Kidney epithelial cell (primary cell): ENCODE results near the gene PSMC5. TPM values are rescaled to one million over a fixed set of nuclear protein-coding genes. Genes with fewer than 3 reads are reported as not detected.

Experiments
- DNase-seq: peaks from one replicate; pipeline ENCODE4 v3.0.0-alpha.2; 2010; ENCODE audit warnings: low read depth
- H3K27me3 ChIP-seq: 2 replicates; pipeline ENCODE4 v1.6.0; 2011; ENCODE audit warnings: low read length; ENCODE audit not compliant: control insufficient read depth, insufficient read depth
- H3K36me3 ChIP-seq: 2 replicates; pipeline ENCODE4 v1.5.1; 2011; ENCODE audit warnings: low read length; ENCODE audit not compliant: control insufficient read depth, insufficient read depth
- H3K4me3 ChIP-seq: 2 replicates; pipeline ENCODE4 v1.5.1; 2011; ENCODE audit warnings: low read depth, mild to moderate bottlenecking, control low read depth, low read length
- total RNA-seq: library from RNA; depleted of rRNA; stranded (reverse); fragments of >200 nt; gene quantifications from 2 replicates; pipeline ENCODE4 v1.2.3, GENCODE V29; 2015
- TF ChIP-seq, protein P1 (sequence below): IDR thresholded peaks from 2 replicates; pipeline ENCODE4 v1.5.1; 2011; ENCODE audit warnings: mild to moderate bottlenecking, moderate library complexity, low read length, control low read depth, inconsistent platforms; ENCODE audit not compliant: insufficient read depth, poor library complexity, severe bottlenecking

PSMC5 gene
- total RNA-seq, 1 donor from 2014 or later = 77.6 TPM

DNA sequence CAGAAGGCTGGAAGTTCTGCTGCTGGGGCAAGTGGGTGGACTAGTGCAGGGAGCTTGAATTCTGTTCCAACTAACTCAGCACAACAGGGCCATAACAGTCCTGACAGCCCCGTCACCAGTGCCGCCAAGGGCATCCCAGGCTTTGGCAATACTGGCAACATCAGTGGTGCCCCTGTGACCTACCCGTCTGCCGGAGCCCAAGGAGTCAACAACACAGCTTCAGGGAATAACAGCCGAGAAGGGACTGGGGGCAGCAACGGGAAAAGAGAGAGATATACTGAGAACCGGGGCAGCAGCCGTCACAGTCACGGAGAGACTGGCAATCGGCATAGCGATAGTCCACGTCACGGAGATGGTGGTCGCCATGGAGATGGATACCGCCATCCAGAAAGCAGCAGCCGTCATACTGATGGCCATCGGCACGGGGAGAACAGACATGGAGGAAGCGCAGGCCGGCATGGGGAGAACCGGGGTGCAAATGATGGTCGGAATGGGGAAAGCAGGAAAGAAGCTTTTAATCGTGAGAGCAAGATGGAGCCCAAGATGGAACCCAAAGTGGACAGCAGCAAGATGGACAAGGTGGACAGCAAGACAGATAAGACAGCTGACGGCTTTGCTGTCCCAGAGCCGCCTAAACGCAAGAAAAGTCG lies 9.4 kb upstream of the PSMC5 start:
- H3K27me3 ChIP-seq = no peaks in the 10 kb centered on the region
- TF ChIP-seq, protein P1, sequence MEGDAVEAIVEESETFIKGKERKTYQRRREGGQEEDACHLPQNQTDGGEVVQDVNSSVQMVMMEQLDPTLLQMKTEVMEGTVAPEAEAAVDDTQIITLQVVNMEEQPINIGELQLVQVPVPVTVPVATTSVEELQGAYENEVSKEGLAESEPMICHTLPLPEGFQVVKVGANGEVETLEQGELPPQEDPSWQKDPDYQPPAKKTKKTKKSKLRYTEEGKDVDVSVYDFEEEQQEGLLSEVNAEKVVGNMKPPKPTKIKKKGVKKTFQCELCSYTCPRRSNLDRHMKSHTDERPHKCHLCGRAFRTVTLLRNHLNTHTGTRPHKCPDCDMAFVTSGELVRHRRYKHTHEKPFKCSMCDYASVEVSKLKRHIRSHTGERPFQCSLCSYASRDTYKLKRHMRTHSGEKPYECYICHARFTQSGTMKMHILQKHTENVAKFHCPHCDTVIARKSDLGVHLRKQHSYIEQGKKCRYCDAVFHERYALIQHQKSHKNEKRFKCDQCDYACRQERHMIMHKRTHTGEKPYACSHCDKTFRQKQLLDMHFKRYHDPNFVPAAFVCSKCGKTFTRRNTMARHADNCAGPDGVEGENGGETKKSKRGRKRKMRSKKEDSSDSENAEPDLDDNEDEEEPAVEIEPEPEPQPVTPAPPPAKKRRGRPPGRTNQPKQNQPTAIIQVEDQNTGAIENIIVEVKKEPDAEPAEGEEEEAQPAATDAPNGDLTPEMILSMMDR = no peak
- H3K36me3 ChIP-seq = peaks cover 13% of the 10 kb centered on the region
- no peak for DNase-seq
- H3K4me3 ChIP-seq = no peak overlapping the region

DNA sequence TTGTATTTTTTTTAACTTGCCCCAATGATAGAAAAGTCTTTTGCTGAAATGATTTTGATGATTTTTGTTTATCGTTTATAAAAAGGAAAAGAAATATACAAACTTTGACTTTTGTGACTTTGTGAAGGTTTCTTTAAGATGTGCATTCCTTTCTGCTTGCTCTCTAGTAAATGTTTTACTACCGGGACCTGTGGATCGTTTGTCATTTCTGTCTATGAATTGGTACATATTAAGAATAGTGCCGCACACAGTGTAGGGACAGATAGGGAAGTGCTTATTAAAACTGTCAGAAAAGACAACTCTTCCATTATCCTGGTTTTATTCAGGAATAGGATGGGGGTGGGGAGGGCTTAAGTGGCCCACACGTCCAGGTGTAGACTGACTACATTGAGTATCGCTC lies 8.1 kb upstream of the PSMC5 start:
- H3K36me3 ChIP-seq = peaks cover 13% of the 10 kb centered on the region
- H3K4me3 ChIP-seq = no peak overlapping the region
- no peaks in the 10 kb centered on the region for H3K27me3 ChIP-seq
- TF ChIP-seq, protein P1 = no peak
- no peak for DNase-seq

DNA sequence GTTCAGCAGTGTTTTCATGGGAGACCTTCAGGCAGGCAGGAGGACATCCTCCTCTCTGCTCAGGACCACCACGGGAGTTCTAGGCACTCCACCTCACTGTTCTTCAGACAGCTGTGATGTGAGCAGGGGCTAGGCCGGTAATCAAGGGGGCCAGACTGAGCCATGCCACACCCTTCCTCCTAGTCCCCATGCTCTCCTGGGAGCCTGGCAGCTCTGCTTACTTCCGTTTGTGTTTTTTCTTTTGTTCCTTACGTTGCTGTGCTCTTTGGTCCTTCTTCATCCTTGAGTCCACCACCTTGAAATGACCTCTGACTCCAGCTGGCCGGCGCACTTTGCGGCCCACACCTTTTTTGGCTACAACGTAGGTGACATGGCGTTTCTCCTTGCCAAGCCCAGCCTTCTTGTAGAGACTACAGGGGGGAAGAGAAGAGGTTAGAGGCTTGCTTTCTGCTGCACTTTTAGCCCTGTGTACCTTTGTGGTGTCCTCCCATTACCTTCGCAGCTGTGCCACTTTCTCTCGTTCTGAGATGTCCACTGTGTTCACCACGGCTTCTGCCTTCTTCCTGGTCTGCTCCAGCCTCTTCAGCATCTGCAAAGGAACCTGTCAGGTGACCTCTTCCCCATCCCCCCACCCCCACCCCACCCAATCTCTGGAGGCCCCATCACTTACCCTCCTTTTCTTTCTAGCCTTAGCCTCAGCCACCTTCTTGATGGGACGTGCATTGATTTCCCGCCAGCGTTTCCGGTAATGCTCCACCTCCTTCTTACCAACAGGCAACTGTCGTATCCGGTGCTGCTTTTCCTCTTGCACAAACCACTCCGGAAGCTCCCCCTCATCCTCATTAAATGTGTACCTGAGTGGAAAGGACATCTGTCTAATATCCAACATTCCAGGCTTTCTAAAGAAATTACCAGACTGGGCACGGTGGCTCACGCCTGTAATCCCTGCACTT lies 7.4 kb upstream of the PSMC5 start:
- no peak for DNase-seq
- no peaks in the 10 kb centered on the region for H3K27me3 ChIP-seq
- peaks cover 17% of the 10 kb centered on the region for H3K36me3 ChIP-seq
- no peak overlapping the region for H3K4me3 ChIP-seq
- TF ChIP-seq, protein P1 = no peak

DNA sequence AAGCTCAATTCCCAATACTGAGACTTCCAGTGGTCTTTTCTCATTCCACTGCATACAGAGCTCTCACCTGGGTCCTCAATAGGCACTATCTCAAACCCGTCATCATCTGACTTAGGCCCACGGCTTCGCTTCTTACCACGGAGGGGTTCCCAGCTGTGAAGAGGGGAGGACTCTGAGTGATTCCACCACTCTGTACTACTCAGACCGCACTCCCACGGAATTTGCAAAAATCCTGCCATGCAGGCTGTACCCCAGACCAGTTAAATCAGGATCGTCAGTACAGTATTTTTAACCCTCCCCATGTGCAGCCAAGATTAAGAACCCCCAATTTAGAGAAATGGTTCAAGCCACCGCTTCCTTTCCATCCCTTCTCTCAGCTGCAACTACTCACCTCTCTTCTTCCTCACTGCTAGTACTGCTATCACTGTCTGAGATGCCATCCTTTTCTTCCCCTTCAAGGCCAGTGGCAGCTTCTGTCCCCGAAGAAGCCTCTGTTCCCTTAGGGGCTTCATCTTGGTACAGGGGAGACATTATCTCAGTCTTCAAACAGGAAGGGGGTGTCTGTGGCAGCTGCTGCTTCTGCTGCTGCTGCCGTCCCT lies 6.2 kb upstream of the PSMC5 start:
- H3K4me3 ChIP-seq = no peak overlapping the region
- peaks cover 19% of the 10 kb centered on the region for H3K36me3 ChIP-seq
- no peak for DNase-seq
- H3K27me3 ChIP-seq = no peaks in the 10 kb centered on the region
- TF ChIP-seq, protein P1 = no peak

DNA sequence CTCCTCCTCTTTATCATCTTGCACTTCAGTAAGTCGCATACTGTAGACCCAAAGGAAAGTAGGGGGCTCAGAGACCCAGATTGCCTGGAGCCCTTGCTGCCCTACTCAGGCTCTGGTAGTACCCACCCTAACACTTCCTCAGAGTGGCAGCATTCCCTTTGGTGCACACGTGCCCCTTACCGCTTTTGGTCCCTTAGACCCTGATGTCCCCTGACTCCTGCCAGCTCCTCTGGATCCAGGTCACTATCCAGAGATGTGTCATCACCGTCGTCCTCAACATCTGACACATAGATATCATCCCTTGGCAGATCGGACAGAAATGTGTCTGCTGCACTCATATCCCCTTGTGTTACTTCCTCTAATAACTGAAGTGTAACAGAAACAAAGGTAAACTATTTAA lies 5.4 kb upstream of the PSMC5 start:
- H3K27me3 ChIP-seq = no peaks in the 10 kb centered on the region
- H3K36me3 ChIP-seq = peaks cover 19% of the 10 kb centered on the region
- TF ChIP-seq, protein P1 = no peak
- no peak for DNase-seq
- H3K4me3 ChIP-seq = no peak overlapping the region
